Stomach (tissue), 4 donors: ENCODE data around the gene MYO18B.

Source experiments
- POLR2AphosphoS5 ChIP-seq, 3 donors: sonication (generic); formaldehyde crosslinking; IDR thresholded peaks; one replicate each; pipeline ENCODE4 v1.6.1; 2016; ENCODE audit warnings: antibody characterized with exemption in 3 of 3
- TF ChIP-seq, protein P1 (sequence below), 7 experiments: fragments of 450-650 bp in 4 of 7; fragments of 200-600 bp in 3 of 7; sonication (generic) in 3 of 7; IDR thresholded peaks; one replicate each; pipeline ENCODE4 v1.5.1; 2016 to 2019; ENCODE audit warnings: antibody characterized with exemption in 7 of 7, control low read depth in 2 of 7, mild to moderate bottlenecking in 1 of 7

DNA sequence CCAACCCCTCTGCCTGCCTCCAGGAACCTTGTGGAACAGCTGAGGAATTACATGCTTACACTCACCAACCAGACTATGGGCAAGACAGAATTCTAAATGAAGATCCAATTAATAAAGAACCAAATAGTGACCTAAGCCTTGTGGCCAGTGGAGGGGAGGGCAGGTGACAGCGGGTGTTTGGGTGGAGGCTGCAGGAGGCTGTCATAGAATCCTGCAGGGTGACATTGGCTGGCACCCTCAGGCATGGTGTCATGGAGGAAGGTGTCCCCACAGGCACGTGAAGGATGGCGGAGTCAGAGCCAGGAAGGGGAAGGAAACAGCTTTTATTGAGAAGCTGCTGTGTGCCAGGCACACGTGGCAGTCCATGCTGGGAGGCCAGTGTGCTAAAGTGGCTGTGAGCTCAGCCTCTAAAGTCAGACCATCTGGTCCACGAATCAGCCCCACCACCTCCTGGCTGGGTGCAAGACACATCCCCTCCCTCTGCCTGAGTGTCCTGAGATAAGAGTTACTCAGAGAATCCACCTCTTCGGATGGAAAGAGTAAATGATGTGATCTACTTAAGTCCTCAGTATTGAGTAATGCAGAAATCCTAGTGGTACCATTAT is 8.7 kb downstream of the MYO18B start:
- TF ChIP-seq, protein P1, sequence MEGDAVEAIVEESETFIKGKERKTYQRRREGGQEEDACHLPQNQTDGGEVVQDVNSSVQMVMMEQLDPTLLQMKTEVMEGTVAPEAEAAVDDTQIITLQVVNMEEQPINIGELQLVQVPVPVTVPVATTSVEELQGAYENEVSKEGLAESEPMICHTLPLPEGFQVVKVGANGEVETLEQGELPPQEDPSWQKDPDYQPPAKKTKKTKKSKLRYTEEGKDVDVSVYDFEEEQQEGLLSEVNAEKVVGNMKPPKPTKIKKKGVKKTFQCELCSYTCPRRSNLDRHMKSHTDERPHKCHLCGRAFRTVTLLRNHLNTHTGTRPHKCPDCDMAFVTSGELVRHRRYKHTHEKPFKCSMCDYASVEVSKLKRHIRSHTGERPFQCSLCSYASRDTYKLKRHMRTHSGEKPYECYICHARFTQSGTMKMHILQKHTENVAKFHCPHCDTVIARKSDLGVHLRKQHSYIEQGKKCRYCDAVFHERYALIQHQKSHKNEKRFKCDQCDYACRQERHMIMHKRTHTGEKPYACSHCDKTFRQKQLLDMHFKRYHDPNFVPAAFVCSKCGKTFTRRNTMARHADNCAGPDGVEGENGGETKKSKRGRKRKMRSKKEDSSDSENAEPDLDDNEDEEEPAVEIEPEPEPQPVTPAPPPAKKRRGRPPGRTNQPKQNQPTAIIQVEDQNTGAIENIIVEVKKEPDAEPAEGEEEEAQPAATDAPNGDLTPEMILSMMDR (IDR thresholded peaks at IDR 0.05): no peak
- TF ChIP-seq POLR2AphosphoS5 (IDR thresholded peaks at IDR 0.05): no peak
